HT1080 (cell line): ENCODE results near the gene LUZP1. TPM values are rescaled to one million over a fixed set of nuclear protein-coding genes. Genes with fewer than 3 reads are reported as not detected.

Experiments used
- DNase-seq: peaks from one replicate; pipeline ENCODE4 v3.0.0-alpha.2; 2015; ENCODE audit warnings: low read depth
- total RNA-seq: library from RNA; depleted of rRNA; stranded (reverse); fragments of >200 nt; shearing (Covaris generic); gene quantifications from 2 replicates; pipeline ENCODE4 v1.2.3, GENCODE V29; 2014

Gene LUZP1
- total RNA-seq, 1 experiment from 2014 or later, result 30.3 TPM

- DNase-seq, result no peak
Measured at GRCh38 chr1:23088027-23088426, 80.6 kb downstream of the LUZP1 start.

- no peak for DNase-seq
Measured at GRCh38 chr1:23085696-23086095, 83.0 kb downstream of the LUZP1 start.

DNA sequence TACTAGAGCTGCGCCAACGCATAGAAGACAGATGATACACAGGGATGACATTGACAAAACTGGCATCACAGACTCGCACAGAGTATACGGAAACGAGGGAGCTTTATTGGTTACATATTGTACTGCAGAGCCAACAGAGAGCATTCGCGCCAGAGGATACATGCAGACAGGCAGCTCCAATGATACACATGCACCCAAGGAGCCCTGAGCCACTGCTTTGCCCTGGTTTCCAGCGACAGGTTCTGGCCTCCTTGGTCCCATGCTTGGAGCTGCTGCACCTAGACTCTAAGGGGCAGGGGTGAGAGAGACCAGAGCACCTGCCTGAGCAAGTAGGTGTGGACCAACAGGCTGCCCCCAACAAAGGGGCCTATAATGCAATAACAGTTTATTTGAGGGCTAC lies 83.8 kb downstream of the LUZP1 start:
- no peak for DNase-seq

GRCh38 chr1:23083714-23084480 lies 84.8 kb downstream of the LUZP1 start:
- DNase-seq, result no peak

GRCh38 chr1:23081376-23081775 lies 87.3 kb downstream of the LUZP1 start:
- no peak for DNase-seq

DNA sequence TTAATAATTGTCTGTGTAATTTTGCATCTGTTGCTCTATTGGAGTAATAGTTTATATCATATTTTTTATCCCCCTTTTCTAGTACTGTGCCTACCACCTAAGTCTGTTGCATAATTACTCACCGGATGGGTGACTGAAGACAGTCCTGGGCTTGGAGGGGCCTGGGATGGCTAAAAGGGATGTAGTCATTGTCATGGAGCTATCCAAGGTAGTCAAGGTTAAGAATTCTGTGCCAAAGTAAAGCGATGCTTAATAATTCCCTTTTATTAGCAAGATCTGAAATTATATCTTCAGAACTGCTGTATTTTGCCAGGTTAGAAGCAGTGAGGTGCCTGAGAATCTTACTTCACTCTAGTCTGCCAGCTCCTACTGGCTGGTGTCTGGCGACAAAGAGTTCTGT lies 87.8 kb downstream of the LUZP1 start:
- DNase-seq, result no peak

DNA sequence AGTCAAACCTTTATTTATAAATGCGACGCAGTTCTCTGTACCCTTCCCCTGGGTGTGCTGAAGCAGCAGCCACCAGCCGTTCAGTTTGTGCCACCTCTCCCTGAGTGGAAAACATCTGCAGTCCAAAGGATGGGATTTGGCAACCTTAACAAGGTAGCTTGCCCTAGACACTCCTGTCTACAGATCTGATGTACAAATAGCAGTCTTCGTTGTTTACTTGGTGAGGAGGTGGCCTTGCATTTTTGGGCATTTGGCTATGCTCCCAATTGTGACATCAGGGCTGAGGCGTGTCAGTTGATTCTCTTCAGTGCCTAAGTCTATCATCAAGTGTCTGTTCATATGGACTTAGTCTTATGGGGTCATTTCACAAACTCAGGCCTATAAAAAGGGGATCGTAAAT lies 89.6 kb downstream of the LUZP1 start:
- no peak for DNase-seq

DNA sequence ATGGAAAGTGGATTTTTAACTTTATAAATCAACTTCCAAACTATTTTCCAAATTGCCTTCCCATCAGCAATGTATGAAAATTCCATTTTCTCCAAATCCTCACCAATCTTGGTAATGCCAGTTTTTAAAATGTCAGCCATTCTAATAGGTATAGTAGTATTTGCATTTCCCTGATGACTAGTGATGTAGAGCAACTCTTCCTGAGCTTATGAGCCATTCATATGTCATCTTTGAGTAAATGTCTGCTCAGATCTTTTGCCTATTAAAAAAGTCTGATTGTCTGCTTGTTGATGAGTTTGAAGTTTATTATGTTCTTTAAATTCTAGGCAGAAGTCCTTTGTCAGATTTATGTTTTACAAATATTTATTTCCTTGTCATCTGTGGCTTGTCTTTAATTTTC lies 94.6 kb downstream of the LUZP1 start:
- DNase-seq, result no peak

GRCh38 chr1:23069675-23070074 lies 99.0 kb downstream of the LUZP1 start:
- no peak for DNase-seq

GRCh38 chr1:23069149-23069548 lies 99.5 kb downstream of the LUZP1 start:
- DNase-seq, result no peak

GRCh38 chr1:23066075-23066474 lies 102.6 kb downstream of the LUZP1 start:
- no peak for DNase-seq

DNA sequence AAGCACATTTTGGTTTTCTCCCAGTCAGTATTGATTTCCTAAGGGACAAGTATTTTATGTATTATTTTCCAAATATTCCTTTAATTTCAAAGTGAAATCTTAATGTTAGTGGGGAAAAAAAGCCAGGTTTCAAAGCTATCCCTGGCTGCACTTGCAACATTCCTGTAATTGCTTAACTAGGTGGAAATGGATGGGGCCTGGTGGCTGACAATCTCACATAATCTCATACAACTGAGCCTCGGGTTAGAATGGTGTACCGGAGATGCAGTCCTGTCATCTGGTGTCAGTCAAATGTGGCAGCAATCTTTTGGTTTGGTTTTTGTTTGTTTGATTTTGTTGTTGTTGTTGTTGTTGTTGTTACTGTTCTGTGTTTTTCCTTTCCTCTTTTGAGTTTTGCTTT lies 103.3 kb downstream of the LUZP1 start:
- DNase-seq, result no peak

DNA sequence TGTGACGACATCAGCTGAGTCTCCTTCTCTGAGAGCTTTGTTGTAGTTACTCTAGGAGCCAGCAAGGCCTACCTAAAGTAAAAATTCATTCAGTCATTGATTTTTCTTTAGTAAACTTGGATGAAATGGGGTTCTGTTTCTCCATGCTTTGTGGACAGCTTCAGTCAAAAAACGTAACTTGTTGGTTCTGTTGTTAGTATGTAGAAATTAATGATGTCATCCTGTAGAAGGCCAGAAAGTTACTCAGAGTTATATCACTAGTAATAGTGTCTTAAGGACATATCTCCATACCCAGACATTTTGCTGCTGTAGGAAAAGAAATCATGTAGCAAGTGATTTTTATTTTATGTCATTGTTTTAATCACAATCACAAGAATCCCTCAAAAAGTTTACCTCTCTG lies 106.4 kb downstream of the LUZP1 start:
- DNase-seq, result no peak

DNA sequence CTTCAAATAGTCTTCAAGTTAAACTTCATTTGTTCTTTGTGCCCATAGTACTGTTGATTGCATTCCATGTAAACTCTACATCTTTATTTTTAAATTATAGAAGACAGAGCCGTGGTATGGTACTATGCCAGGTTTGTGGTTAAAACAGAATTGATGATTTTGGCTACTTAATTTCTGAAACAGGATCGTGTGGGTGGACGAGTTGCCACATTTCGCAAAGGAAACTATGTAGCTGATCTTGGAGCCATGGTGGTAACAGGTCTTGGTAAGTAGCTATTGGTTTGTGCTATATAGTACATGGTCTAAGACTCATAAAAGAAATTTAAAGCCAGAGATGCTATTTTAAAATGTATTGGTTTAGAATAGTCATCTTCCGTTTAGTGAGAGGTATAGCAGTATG lies 111.4 kb downstream of the LUZP1 start:
- DNase-seq, result no peak

DNA sequence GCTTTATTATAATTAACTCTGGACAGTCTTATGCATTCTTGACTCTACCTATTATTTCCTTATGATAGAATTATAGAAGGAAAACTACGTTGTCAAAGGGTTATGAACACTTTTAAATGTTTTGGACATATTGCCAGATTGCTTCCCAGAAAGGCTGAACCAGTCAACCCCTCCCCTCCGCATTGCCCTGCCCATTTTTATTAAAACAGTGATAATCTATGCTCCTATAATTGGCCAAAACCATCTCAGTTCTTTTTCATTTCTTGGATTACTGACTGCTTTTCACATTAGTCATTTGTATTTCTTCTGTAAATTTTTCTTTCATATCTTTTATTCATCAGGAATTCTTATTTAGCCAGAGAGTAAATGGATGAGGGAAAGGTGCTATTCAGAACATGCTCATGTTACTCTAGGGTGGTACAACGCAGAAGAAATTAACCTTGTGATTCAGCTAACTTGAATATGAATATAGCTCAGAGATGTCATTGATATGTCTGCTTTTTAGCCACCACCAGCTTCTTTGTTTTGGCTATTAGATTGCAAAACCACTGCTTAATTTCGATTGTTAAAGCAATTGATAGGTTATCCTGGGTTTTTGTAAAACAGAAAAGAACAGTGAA lies 117.3 kb downstream of the LUZP1 start:
- DNase-seq, result no peak

GRCh38 chr1:23050201-23050600 lies 118.5 kb downstream of the LUZP1 start:
- DNase-seq, result no peak

DNA sequence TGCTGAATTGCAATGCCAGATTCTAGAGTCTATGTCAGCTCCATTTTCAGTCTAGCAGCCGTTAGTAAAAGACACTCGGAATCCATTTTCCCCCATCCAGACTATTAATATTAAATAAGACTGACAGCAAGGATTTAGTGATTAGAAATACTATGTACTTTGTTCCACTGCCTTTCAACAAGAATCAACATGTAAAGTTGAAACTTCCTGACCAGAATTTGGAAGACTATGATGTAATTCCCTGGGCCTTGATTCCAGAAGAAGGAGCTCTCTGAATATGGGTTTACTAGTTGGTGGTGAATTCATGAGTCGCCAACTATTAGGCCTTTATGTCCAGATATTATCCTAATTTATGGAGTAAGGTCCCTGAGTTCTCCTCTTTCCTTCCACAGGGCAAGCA lies 124.6 kb downstream of the LUZP1 start:
- DNase-seq, result no peak

- DNase-seq, result no peak
Measured at GRCh38 chr1:23040509-23040908, 128.1 kb downstream of the LUZP1 start.

DNA sequence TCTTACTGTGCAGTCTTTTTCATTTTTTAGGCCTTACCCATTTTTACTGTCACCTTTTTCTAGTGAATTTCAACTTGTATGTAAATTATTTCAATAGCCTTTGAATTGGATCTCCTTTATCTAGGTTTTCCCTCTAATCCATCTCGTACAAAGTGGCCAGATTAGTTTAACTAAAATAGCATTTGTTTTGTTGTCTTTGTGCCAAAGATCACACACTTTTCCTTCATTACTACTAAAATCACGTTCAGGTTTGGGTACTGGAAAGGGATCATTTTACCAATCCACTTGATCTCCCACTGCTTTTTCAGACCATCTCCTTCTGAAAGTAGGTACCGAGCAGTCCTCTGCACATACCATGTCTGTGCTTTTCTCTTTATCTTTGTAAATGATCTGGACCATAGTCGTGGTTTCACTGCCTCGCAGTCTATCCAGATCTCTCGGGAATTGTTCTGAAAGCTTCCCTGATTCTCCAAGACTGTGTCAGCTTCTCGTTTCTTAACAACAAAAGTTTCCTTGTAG lies 129.3 kb downstream of the LUZP1 start:
- DNase-seq, result no peak

GRCh38 chr1:23037081-23037740 lies 131.4 kb downstream of the LUZP1 start:
- no peak for DNase-seq

DNA sequence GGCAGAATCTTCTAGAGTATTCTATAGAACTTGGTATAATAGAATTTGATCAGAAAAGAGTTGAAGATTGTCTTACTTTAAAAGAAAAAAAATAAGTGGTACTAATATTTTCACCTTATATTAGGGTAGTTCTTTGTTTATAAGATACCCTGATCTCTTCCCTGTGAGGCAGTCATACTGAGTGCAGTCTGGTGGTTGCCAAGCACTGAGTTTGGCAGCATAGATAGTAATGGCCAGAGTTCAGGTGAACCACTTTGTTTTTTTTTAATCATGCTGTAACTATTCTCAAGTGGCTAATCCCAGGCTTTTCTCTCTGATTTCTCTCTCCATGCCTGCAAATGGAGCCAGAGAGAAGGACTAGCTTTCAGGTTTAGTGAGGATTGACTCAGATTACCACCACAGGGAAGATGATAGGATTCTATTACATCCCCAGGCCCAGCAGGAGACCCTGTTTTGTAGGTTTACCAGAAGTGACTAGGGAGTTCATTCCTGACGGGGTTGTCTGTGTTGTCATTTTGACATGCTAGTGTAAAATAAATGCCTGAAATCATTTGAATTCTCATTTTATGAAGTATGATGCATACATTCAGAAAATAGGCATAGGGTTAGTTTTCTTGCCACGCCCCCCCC lies 132.7 kb downstream of the LUZP1 start:
- no peak for DNase-seq
